ENCODE measurements around the gene RAB37.

GRCh38 chr17:74770498-74771318 lies 33.7 kb downstream of the RAB37 start:
- TF ChIP-seq POLR2AphosphoS5 (IDR thresholded peaks at IDR 0.05; ENCODE audit: low read depth): peak; percentile 67
- TF ChIP-seq CTCF (IDR thresholded peaks at IDR 0.05; ENCODE audit: insufficient read depth, low read length): peak; percentile 84
- no peak for TF ChIP-seq REST (IDR thresholded peaks at IDR 0.05; ENCODE audit: insufficient replicate concordance, low read depth)
- TF ChIP-seq SPI1 (IDR thresholded peaks at IDR 0.05; ENCODE audit: borderline replicate concordance, low read depth): no peak
- no peak for TF ChIP-seq GABPA (IDR thresholded peaks at IDR 0.05; ENCODE audit: low read depth)

Measured in HL-60 (cell line).